GM23248 (cell line): ENCODE results near the gene IGFALS. TPM values are rescaled to one million over a fixed set of nuclear protein-coding genes. Genes with fewer than 3 reads are reported as not detected.

Experiments used
- DNase-seq: peaks from one replicate; pipeline ENCODE4 v3.0.0-alpha.2; 2015
- H2AFZ ChIP-seq: fragments of 200-600 bp; sonication (generic); 2 replicates; pipeline ENCODE4 v1.6.1; 2016; ENCODE audit warnings: antibody characterized with exemption
- H3F3A ChIP-seq: fragments of 200-600 bp; sonication (generic); 2 replicates; pipeline ENCODE4 v1.6.1; 2016; ENCODE audit warnings: mild to moderate bottlenecking, antibody characterized with exemption, mixed run types; ENCODE audit not compliant: insufficient read depth
- H3K27ac ChIP-seq: fragments of 200-600 bp; sonication (generic); 2 replicates; pipeline ENCODE4 v1.5.1; 2016; ENCODE audit warnings: mild to moderate bottlenecking
- H3K27me3 ChIP-seq: fragments of 200-600 bp; sonication (generic); replicated peaks from 2 replicates; pipeline ENCODE4 v1.6.1; 2016; ENCODE audit warnings: mild to moderate bottlenecking; ENCODE audit not compliant: insufficient read depth
- H3K36me3 ChIP-seq: fragments of 200-600 bp; sonication (generic); 2 replicates; pipeline ENCODE4 v1.6.1; 2016; ENCODE audit warnings: low read depth, mild to moderate bottlenecking
- H3K4me1 ChIP-seq: fragments of 200-600 bp; sonication (generic); 2 replicates; pipeline ENCODE4 v1.6.1; 2016; ENCODE audit warnings: mild to moderate bottlenecking; ENCODE audit not compliant: insufficient read depth
- H3K4me2 ChIP-seq: fragments of 200-600 bp; sonication (generic); one replicate; pipeline ENCODE4 v1.6.1; 2016; ENCODE audit warnings: mild to moderate bottlenecking; ENCODE audit not compliant: unreplicated experiment
- H3K4me3 ChIP-seq: fragments of 200-600 bp; sonication (generic); 2 replicates; pipeline ENCODE4 v1.5.1; 2016; ENCODE audit warnings: mild to moderate bottlenecking
- H3K79me2 ChIP-seq: fragments of 200-600 bp; sonication (generic); 2 replicates; pipeline ENCODE4 v1.6.1; 2016; ENCODE audit warnings: mild to moderate bottlenecking; ENCODE audit not compliant: insufficient read depth
- H3K9ac ChIP-seq: fragments of 200-600 bp; sonication (generic); 2 replicates; pipeline ENCODE4 v1.6.1; 2016; ENCODE audit warnings: mild to moderate bottlenecking
- H3K9me2 ChIP-seq: fragments of 200-600 bp; sonication (generic); 2 replicates; pipeline ENCODE4 v1.6.1; 2016; ENCODE audit warnings: mixed run types, mild to moderate bottlenecking, moderate library complexity; ENCODE audit not compliant: insufficient read depth
- H3K9me3 ChIP-seq: fragments of 200-600 bp; sonication (generic); one replicate; pipeline ENCODE4 v1.6.1; 2017; ENCODE audit warnings: low read depth
- H4K20me1 ChIP-seq: fragments of 200-600 bp; sonication (generic); 2 replicates; pipeline ENCODE4 v1.6.0; 2016; ENCODE audit not compliant: insufficient read depth
- EZH2 ChIP-seq: fragments of 200-600 bp; sonication (generic); IDR thresholded peaks from 2 replicates; pipeline ENCODE4 v1.6.1; 2018; ENCODE audit warnings: antibody characterized with exemption, mild to moderate bottlenecking; ENCODE audit not compliant: insufficient read depth, poor library complexity, severe bottlenecking
- EZH2phosphoT487 ChIP-seq: fragments of 200-600 bp; sonication (generic); IDR thresholded peaks from 2 replicates; pipeline ENCODE4 v1.6.1; 2018; ENCODE audit warnings: antibody characterized with exemption, moderate library complexity, mild to moderate bottlenecking, low read depth; ENCODE audit not compliant: insufficient read depth
- WGBS, 2 experiments: methylation state at CpG; one replicate each; pipeline ENCODE4 v1.1.6; 2015 to 2017; ENCODE audit warnings: low lambda C conversion rate in 2 of 2, low coverage in 1 of 2; ENCODE audit errors: missing lambda C conversion rate in 2 of 2; 5-methylcytosine and 5-hydroxymethylcytosine counted together
- in situ Hi-C: fragments of 300-500 bp; cut with MboI; formaldehyde crosslinking; loops from 2 replicates; pipeline ENCODE4 v1.15.0; 2020
- polyA plus RNA-seq: library from polyadenylated mRNA; unstranded; fragments of >200 nt; fragmentation: Nextera tagmentation; extraction: Ambion mirVana; gene quantifications from 2 replicates; pipeline ENCODE4 v1.2.1, GENCODE V29; 2016
- total RNA-seq: library from RNA; depleted of rRNA; stranded (reverse); fragments of >200 nt; shearing (Covaris generic); gene quantifications from 2 replicates; pipeline ENCODE4 v1.2.3, GENCODE V29; 2014

The IGFALS gene
- total and polyA plus RNA-seq, 2 experiments from 2014 or later: not detected

DNA sequence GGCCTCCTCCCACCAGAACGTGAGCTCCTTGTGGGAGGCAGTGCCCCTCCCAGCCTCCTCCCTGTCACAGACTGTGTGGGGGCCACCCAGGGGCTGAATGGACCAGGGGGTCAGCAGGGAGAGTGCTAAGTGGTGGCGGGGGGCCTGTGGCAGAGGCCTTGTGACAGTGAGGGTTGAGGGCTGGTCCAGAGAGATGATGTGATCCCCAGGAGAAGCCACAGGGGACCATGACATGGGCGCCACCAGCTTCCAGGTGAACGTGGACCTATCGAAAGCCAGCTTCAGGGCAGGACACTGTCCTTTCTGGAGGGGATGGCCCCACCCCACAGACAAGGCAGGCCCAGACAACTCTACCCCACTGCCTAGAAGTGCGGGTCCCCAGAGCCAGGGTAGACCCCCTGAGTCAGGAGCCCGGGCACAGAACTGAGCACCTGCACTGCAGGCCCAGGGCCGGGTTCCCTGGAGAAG is 14.2 kb downstream of the IGFALS start:
- no peak for DNase-seq
- in situ Hi-C loops: no loop called here
- H3K36me3 ChIP-seq: no peaks in the 10 kb centered on the region

DNA sequence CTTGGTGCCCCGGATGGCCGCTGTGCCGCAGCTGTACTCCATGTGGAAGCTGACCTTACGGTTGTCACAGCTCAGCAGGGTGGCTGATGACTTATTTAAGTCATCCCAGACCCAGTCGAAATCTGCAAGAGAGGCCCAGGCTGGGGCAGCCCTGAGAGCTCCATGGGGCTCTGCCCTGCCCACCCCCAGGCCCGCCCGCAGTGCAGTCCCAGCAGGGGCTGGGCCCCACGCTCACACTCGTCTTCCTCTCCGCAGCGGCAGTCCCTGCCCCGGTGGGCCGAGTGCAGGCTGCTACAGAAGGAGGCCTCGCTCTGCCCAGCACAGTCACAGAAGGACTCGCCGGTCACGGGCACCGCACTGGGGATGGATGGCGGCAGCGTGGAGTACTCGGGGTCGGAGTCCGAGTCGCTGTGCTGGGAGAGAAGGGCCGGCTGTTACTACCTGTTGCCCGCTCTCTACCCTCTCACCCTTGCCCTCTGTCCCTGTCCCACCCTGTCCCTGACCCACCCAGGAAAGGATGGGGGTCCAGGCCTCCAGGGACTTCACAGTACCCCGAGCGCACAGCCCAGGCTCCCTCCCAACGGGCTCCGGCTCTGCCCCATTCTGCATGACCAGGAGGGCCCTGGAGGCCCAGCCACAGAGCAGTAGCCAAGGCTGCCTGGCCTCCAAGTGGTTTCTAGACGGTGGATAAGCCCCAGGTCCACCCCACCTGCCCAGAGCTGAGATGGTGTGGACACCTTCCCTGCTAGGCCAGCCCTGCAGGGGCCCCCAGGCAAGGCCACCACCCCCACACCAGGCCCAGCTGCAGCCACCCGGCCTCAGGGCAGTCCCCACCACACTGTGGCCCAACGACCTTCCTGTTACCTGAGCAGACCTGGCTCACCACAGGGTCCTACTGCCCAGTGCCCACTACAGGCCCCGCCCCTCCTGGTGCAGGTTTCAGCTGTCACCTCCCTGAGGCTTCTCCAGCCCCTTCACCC is 15.0 kb downstream of the IGFALS start:
- no peaks in the 10 kb centered on the region for H3K27me3 ChIP-seq
- H3K4me2 ChIP-seq: no peak overlapping the region
- H3K27ac ChIP-seq: no peak overlapping the region
- H2AFZ ChIP-seq: no peak overlapping the region
- no peaks in the 10 kb centered on the region for H3K9me2 ChIP-seq
- H3K9ac ChIP-seq: no peak overlapping the region
- no peaks in the 10 kb centered on the region for H4K20me1 ChIP-seq
- no peak for DNase-seq
- H3K36me3 ChIP-seq: no peaks in the 10 kb centered on the region
- H3F3A ChIP-seq: 0 out of 2 replicates have a peak, but pooled peaks cover 8% of the 10 kb centered on the region
- H3K4me1 ChIP-seq: 0 out of 2 replicates have a peak, but pooled peaks cover 5% of the 10 kb centered on the region
- in situ Hi-C loops: no loop called here
- H3K79me2 ChIP-seq: peaks cover 47% of the 10 kb centered on the region
- H3K9me3 ChIP-seq: no peaks in the 10 kb centered on the region
- WGBS, 2 experiments: 81 to 87% methylated on average over 28 to 34 of the region's 34 CpGs
- TF ChIP-seq EZH2 (no peak), EZH2phosphoT487 (no peak)
- no peak overlapping the region for H3K4me3 ChIP-seq

More for the DNA sequence above, 14.2 kb downstream of the IGFALS start:
- no peak overlapping the region for H3K9ac ChIP-seq
- no peaks in the 10 kb centered on the region for H3K9me3 ChIP-seq
- H2AFZ ChIP-seq: no peak overlapping the region
- H3F3A ChIP-seq: 0 out of 2 replicates have a peak, but pooled peaks cover 8% of the 10 kb centered on the region
- H3K4me3 ChIP-seq: no peak overlapping the region
- H3K79me2 ChIP-seq: peaks cover 49% of the 10 kb centered on the region
- no peaks in the 10 kb centered on the region for H3K27me3 ChIP-seq
- H4K20me1 ChIP-seq: no peaks in the 10 kb centered on the region
- TF ChIP-seq EZH2phosphoT487 (no peak), EZH2 (no peak)
- WGBS, 2 experiments: 77 to 79% methylated on average over 7 to 8 of the region's 8 CpGs
- no peaks in the 10 kb centered on the region for H3K9me2 ChIP-seq
- H3K27ac ChIP-seq: no peak overlapping the region
- no peak overlapping the region for H3K4me2 ChIP-seq
- H3K4me1 ChIP-seq: 0 out of 2 replicates have a peak, but pooled peaks cover 5% of the 10 kb centered on the region

- Histone ChIP-seq H3K9me2 (no peaks in the 10 kb centered on the region), H3K79me2 (peaks cover 42% of the 10 kb centered on the region), H3K36me3 (no peaks in the 10 kb centered on the region), H2AFZ (no peak overlapping the region), H3K4me3 (no peak overlapping the region), H3K4me2 (no peak overlapping the region), H4K20me1 (no peaks in the 10 kb centered on the region), H3F3A (0 out of 2 replicates have a peak, but pooled peaks cover 5% of the 10 kb centered on the region), H3K27ac (no peak overlapping the region), H3K27me3 (no peaks in the 10 kb centered on the region), H3K4me1 (0 out of 2 replicates have a peak, but pooled peaks cover 5% of the 10 kb centered on the region), H3K9ac (no peak overlapping the region), H3K9me3 (no peaks in the 10 kb centered on the region)
- no peak for TF ChIP-seq EZH2
- no peak for TF ChIP-seq EZH2phosphoT487
- no peak for DNase-seq
- WGBS, 2 experiments: 82% methylated on average over 29 to 35 of the region's 36 CpGs
- in situ Hi-C loops: no loop called here
Measured at GRCh38 chr16:1777375-1778199, 15.9 kb downstream of the IGFALS start.

DNA sequence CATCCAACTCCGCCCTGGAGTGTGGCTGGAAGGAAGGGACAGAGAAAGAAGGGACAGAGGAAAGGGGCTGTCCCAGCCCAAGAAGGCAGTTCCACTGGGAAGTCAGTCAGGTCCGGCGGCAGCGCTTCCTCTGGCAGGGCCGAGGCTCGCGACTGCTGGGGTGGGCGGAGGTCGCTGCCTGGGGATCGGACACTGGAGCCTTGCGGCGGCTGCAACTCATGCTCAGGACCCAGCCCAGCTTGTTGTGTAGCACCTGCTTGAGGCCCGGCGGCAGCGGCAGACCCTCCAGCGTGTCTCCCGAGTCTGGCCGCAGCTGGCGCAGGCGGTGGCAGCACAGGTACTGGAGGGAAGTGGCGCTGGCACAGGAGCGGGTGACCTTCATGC is 16.5 kb downstream of the IGFALS start:
- no peaks in the 10 kb centered on the region for H3K9me3 ChIP-seq
- no peaks in the 10 kb centered on the region for H3K9me2 ChIP-seq
- H3K9ac ChIP-seq: no peak overlapping the region
- H3K27me3 ChIP-seq: no peaks in the 10 kb centered on the region
- no peak for DNase-seq
- H3K79me2 ChIP-seq: peaks cover 48% of the 10 kb centered on the region
- TF ChIP-seq EZH2 (no peak), EZH2phosphoT487 (no peak)
- H3F3A ChIP-seq: peaks cover 7% of the 10 kb centered on the region; the same call in 1 of the 2 replicates
- no peak overlapping the region for H3K4me2 ChIP-seq
- 92 to 96% methylated on average over 19 to 22 of the region's 22 CpGs for WGBS, 2 experiments
- no peaks in the 10 kb centered on the region for H4K20me1 ChIP-seq
- H3K36me3 ChIP-seq: no peaks in the 10 kb centered on the region
- H3K27ac ChIP-seq: no peak overlapping the region
- in situ Hi-C loops: no loop called here
- H3K4me1 ChIP-seq: 0 out of 2 replicates have a peak, but pooled peaks cover 5% of the 10 kb centered on the region
- H3K4me3 ChIP-seq: no peak overlapping the region
- H2AFZ ChIP-seq: no peak overlapping the region
